ENCODE results near the gene TMEM238.
A peak's percentile ranks its signal among the peaks of the same experiment; 100 is the strongest.
"Not testable (repeated sequence)": the region's sequence is repeated elsewhere in the genome, so short reads cannot be mapped to it uniquely, and the experiment has no call there.

TMEM238 gene

GRCh38 chr19:55339889-55340783 is 44.0 kb downstream of the TMEM238 start:
- DNase-seq (ENCODE audit: low spot score) = no peak

- peak; percentile 100 for DNase-seq (ENCODE audit: low spot score)
These were observed 44.8 kb downstream of the TMEM238 start, which contains the start of gene KMT5C for GRCh38 chr19:55339105-55339888. Gene KMT5C, plus strand, starts transcription at chr19:55339876. Its CDS starts 2,061 bp downstream, at chr19:55341937.

GRCh38 chr19:55336101-55336500 is 48.0 kb downstream of the TMEM238 start:
- DNase-seq (ENCODE audit: low spot score) = no peak

GRCh38 chr19:55333870-55334269 is 50.2 kb downstream of the TMEM238 start:
- DNase-seq (ENCODE audit: low spot score) = no peak

- DNase-seq (ENCODE audit: low spot score) = not testable (repeated sequence)
These were observed 54.3 kb downstream of the TMEM238 start for GRCh38 chr19:55329791-55330190.
